ENCODE data around the gene PCSK4. TPM values are rescaled to one million over a fixed set of nuclear protein-coding genes. Genes with fewer than 3 reads are reported as not detected.
A peak's percentile ranks its signal among the peaks of the same experiment; 100 is the strongest.

PCSK4 gene
- total and polyA plus RNA-seq, 9 of the 15 experiments (the other 6 are each of a cell fraction or from before 2014, with no cell fraction given): 0.01 to 9.1 (median 2.1) TPM; not detected in 1

DNA sequence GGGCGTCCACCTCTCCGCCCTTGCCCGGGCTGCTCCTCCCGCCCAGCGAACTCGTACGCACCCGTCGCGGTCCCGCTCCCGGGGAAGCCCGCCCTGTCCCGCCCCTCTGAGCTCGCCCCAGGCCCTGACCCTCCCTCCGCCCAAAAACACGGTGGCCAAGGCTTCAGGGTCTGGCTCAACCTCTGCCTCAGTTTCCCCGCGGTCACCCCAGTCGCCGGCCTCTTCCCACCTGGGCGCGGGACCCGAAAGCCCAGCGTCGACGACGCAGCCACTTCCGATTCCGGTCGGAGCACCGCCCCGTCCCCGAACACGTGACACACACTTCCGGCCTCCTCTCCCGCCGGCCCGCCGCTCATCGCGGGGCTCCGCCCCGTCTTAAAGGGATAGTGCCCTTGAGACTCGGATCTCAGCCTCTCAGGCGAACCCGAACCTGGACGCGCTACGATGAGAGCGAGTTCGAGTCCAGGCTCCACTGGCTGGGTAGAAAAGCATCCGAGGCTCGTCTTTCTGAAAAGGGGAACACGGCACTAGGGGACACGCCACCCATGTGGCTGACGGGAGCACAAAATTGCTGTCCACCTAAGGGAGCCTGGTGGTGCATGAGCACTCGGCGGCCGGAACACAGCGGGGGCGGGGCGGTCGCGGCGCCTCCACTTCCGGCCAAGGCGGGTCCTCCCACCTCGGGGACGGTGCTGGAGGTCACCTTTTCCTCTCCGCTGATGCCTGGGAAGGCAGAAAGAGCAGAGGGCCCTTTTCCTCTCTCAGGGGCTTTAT is 11.0 kb downstream of the PCSK4 start, which contains the start of gene C19orf25 (continued):
- TF ChIP-seq GTF2B (IDR thresholded peaks at IDR 0.05; ENCODE audit: extremely low read depth, insufficient read length) (no peak), ZNF586 (CRISPR knock-in tag; conservative IDR thresholded peaks at IDR 0.05) (no peak), MAZ (CRISPR knock-in tag; conservative IDR thresholded peaks at IDR 0.05 in 1 of 2, IDR thresholded peaks at IDR 0.05 in 1 of 2) (peak; percentile 80 to 89), EHMT2 (IDR thresholded peaks at IDR 0.05) (no peak), ZNF449 (CRISPR knock-in tag; IDR thresholded peaks at IDR 0.05) (no peak), CAMTA2 (CRISPR knock-in tag; conservative IDR thresholded peaks at IDR 0.05) (no peak), FUS (optimal IDR thresholded peaks at IDR 0.05; ENCODE audit: low read depth, low read length) (no peak), BMI1 (IDR thresholded peaks at IDR 0.05; ENCODE audit: low read length) (no peak), SRSF9 (IDR thresholded peaks at IDR 0.05; ENCODE audit: borderline replicate concordance, low read depth, low read length) (no peak), NR4A1 (CRISPR knock-in tag; IDR thresholded peaks at IDR 0.05) (no peak), NR4A1 (tag; IDR thresholded peaks at IDR 0.05) (no peak), BACH1 (tag; IDR thresholded peaks at IDR 0.05) (no peak), PHF8 (IDR thresholded peaks at IDR 0.05; ENCODE audit: borderline replicate concordance, low read length) (peak; percentile 81; the same call in 1 of the 2 replicates), ZBTB1 (CRISPR knock-in tag; IDR thresholded peaks at IDR 0.05; ENCODE audit: borderline replicate concordance, low read depth) (no peak), RBM25 (IDR thresholded peaks at IDR 0.05; ENCODE audit: low read depth, low read length, severe bottlenecking) (no peak), SIRT6 (IDR thresholded peaks at IDR 0.05; ENCODE audit: low read depth, low read length) (no peak), EWSR1 (IDR thresholded peaks at IDR 0.05; ENCODE audit: borderline replicate concordance, low read depth, partially characterized antibody) (no peak), CHD2 (IDR thresholded peaks at IDR 0.05; ENCODE audit: low read depth, low read length) (no peak), ZNF143 (CRISPR knock-in tag; IDR thresholded peaks at IDR 0.05) (no peak), FOXK2 (conservative IDR thresholded peaks at IDR 0.05 in 1 of 2, IDR thresholded peaks at IDR 0.05 in 1 of 2; ENCODE audit: low read depth in 2 of 2) (peak; percentile 35 to 80; a peak in 2 of 4 replicates), NFE2 (IDR thresholded peaks at IDR 0.05; ENCODE audit: low read depth) (no peak), YBX1 (IDR thresholded peaks at IDR 0.05) (no peak)
- TF ChIP-seq, protein P1, sequence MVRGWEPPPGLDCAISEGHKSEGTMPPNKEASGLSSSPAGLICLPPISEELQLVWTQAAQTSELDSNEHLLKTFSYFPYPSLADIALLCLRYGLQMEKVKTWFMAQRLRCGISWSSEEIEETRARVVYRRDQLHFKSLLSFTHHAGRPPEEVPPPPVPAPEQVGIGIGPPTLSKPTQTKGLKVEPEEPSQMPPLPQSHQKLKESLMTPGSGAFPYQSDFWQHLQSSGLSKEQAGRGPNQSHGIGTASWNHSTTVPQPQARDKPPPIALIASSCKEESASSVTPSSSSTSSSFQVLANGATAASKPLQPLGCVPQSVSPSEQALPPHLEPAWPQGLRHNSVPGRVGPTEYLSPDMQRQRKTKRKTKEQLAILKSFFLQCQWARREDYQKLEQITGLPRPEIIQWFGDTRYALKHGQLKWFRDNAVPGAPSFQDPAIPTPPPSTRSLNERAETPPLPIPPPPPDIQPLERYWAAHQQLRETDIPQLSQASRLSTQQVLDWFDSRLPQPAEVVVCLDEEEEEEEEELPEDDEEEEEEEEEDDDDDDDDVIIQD (CRISPR knock-in tag; IDR thresholded peaks at IDR 0.05): no peak
